Vagina (tissue), 2 donors: ENCODE measurements around the gene SPTBN1. TPM values are rescaled to one million over a fixed set of nuclear protein-coding genes. Genes with fewer than 3 reads are reported as not detected.

Experiments used
- DNase-seq, 2 donors: peaks; one replicate each; pipeline ENCODE4 v3.0.0-alpha.2; 2017; ENCODE audit errors: extremely low spot score in 2 of 2
- H3K27ac ChIP-seq: fragments of 200-600 bp; sonication (generic); one replicate; pipeline ENCODE4 v1.5.1; 2019
- H3K27me3 ChIP-seq: fragments of 200-600 bp; sonication (generic); one replicate; pipeline ENCODE4 v1.5.1; 2019
- H3K36me3 ChIP-seq, 2 donors: fragments of 200-600 bp; sonication (generic); one replicate each; pipeline ENCODE4 v1.5.1; 2017 to 2019
- H3K4me1 ChIP-seq: fragments of 200-600 bp; sonication (generic); one replicate; pipeline ENCODE4 v1.5.1; 2019
- H3K4me3 ChIP-seq, 2 donors: fragments of 200-600 bp; sonication (generic); 1 replicate in 1 of 2; 2 replicates in 1 of 2; pipeline ENCODE4 v1.5.1; 2016 to 2019
- H3K9me3 ChIP-seq: fragments of 200-600 bp; sonication (generic); one replicate; pipeline ENCODE4 v1.5.1; 2019
- POLR2A ChIP-seq, 2 donors: fragments of 450-650 bp; IDR thresholded peaks; one replicate each; pipeline ENCODE4 v1.6.1; 2017; ENCODE audit warnings: antibody characterized with exemption in 2 of 2, mild to moderate bottlenecking in 2 of 2, moderate library complexity in 2 of 2
- POLR2AphosphoS5 ChIP-seq, 2 donors: sonication (generic); formaldehyde crosslinking; IDR thresholded peaks; one replicate each; pipeline ENCODE4 v1.9.0; 2017; ENCODE audit warnings: antibody characterized with exemption in 2 of 2, mild to moderate bottlenecking in 2 of 2, low read depth in 1 of 2; ENCODE audit not compliant: insufficient read depth in 1 of 2
- intact Hi-C: fragments of 100-400 bp; cut with DNase I; formaldehyde crosslinking; loops from one replicate; pipeline ENCODE4 v1.15.1; 2023
- total RNA-seq: library from RNA; depleted of rRNA; stranded (reverse); fragments of >200 nt; gene quantifications from one replicate; pipeline ENCODE4 v1.2.3, GENCODE V29; 2016
- TF ChIP-seq, protein P1 (sequence below), 3 experiments: fragments of 450-650 bp in 2 of 3; fragments of 200-600 bp in 1 of 3; sonication (generic) in 1 of 3; IDR thresholded peaks; one replicate each; pipeline ENCODE4 v1.5.1; 2017 to 2019; ENCODE audit warnings: antibody characterized with exemption in 3 of 3, mild to moderate bottlenecking in 2 of 3, moderate library complexity in 2 of 3

Gene SPTBN1
- total RNA-seq, 1 donor from 2014 or later: 278 TPM

DNA sequence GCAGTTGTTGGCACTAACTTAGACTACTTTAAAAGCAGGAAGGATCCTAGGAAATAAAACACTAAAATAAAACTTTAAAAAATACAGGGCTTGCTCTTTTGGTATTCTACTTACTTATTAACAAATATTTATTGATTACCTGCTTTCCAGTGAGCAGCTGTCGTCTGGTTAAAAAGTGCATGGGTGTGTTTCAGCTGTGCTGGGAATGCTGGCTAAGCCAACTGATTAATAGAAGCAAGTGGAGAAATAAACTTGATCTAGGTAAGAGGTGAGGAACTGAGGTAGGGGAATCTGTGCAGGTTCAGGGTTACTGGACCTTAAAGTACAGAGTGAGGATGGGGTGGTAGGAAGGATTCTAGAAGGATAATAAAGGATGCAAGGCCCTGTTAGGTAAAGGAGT, 110.8 kb downstream of the SPTBN1 start:
- intact Hi-C loops: no loop called here
- Histone ChIP-seq H3K4me1 (peaks cover 68% of the 10 kb centered on the region), H3K4me3 (no peak overlapping the region), H3K27me3 (no peaks in the 10 kb centered on the region), H3K9me3 (no peaks in the 10 kb centered on the region), H3K27ac (no peak overlapping the region), H3K36me3 (no peaks in the 10 kb centered on the region)
- TF ChIP-seq POLR2A (IDR thresholded peaks at IDR 0.05) (no peak), POLR2AphosphoS5 (IDR thresholded peaks at IDR 0.05; ENCODE audit: insufficient read depth in 1 of 2, low read depth in 1 of 2) (no peak)
- TF ChIP-seq, protein P1, sequence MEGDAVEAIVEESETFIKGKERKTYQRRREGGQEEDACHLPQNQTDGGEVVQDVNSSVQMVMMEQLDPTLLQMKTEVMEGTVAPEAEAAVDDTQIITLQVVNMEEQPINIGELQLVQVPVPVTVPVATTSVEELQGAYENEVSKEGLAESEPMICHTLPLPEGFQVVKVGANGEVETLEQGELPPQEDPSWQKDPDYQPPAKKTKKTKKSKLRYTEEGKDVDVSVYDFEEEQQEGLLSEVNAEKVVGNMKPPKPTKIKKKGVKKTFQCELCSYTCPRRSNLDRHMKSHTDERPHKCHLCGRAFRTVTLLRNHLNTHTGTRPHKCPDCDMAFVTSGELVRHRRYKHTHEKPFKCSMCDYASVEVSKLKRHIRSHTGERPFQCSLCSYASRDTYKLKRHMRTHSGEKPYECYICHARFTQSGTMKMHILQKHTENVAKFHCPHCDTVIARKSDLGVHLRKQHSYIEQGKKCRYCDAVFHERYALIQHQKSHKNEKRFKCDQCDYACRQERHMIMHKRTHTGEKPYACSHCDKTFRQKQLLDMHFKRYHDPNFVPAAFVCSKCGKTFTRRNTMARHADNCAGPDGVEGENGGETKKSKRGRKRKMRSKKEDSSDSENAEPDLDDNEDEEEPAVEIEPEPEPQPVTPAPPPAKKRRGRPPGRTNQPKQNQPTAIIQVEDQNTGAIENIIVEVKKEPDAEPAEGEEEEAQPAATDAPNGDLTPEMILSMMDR (IDR thresholded peaks at IDR 0.05): no peak
- no peak for DNase-seq

DNA sequence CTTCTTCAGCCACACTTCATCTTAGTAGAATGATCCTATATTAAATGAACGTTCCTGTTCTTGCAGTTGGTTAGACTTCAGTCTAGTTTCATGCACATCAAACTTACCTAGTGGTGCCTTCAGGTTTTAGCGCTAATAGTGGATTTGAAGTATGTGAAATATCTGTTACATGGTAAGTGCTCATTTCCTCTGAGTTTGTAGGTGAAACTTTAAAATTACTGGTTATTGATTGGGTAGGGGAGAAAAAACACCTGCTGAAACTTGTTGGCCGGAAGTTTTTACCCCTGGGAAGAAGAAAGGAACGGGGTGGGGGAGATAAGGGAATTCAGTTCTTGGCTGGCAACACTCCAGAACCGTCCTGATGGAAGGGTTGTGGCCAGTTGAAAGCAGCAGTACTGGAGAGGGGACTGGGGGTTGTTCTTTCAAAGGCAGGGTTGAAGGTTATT, 112.8 kb downstream of the SPTBN1 start:
- Histone ChIP-seq H3K9me3 (no peaks in the 10 kb centered on the region), H3K36me3 (no peaks in the 10 kb centered on the region), H3K27ac (peak overlapping the region; percentile 18), H3K4me3 (no peak overlapping the region), H3K4me1 (peaks cover 76% of the 10 kb centered on the region), H3K27me3 (no peaks in the 10 kb centered on the region)
- intact Hi-C loops: no loop called here
- TF ChIP-seq, protein P1 (IDR thresholded peaks at IDR 0.05): no peak
- TF ChIP-seq POLR2AphosphoS5 (IDR thresholded peaks at IDR 0.05; ENCODE audit: insufficient read depth in 1 of 2, low read depth in 1 of 2) (no peak), POLR2A (IDR thresholded peaks at IDR 0.05) (no peak)
- DNase-seq: no peak

DNA sequence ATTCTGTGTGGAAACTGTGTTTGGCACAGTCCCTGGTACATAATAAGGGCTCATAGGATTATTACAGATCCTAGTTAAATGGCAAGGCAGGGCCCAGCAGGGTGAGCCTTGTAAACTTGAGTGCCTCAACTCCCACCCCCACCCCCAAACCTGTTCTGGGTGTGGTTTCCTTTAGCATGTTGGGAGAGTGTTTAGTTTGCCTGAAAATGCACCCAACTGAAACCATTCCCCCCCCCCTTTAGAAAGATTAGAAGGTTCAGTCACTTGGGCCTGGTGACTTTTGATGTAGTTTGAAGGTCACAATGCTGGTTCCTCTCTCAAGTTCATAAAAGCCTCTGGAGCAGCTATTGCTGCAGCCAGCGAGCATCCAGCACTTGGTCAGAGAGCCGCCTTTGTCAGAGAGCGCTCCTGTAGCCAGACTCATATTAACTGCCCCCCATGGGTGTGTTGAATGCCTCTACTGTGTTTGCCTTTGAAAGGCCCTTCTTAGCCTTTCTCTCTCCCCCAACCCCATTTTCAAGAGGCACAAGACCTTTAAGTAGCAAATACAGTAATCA, 113.7 kb downstream of the SPTBN1 start:
- DNase-seq: no peak
- intact Hi-C loops: no loop called here
- H3K27ac ChIP-seq: peak overlapping the region; percentile 74
- no peaks in the 10 kb centered on the region for H3K27me3 ChIP-seq
- H3K4me1 ChIP-seq: peaks cover 79% of the 10 kb centered on the region
- no peaks in the 10 kb centered on the region for H3K9me3 ChIP-seq
- no peak for TF ChIP-seq POLR2A (IDR thresholded peaks at IDR 0.05)
- TF ChIP-seq, protein P1 (IDR thresholded peaks at IDR 0.05): no peak
- TF ChIP-seq POLR2AphosphoS5 (IDR thresholded peaks at IDR 0.05; ENCODE audit: insufficient read depth in 1 of 2, low read depth in 1 of 2): no peak
- no peak overlapping the region for H3K4me3 ChIP-seq
- H3K36me3 ChIP-seq: no peaks in the 10 kb centered on the region

DNA sequence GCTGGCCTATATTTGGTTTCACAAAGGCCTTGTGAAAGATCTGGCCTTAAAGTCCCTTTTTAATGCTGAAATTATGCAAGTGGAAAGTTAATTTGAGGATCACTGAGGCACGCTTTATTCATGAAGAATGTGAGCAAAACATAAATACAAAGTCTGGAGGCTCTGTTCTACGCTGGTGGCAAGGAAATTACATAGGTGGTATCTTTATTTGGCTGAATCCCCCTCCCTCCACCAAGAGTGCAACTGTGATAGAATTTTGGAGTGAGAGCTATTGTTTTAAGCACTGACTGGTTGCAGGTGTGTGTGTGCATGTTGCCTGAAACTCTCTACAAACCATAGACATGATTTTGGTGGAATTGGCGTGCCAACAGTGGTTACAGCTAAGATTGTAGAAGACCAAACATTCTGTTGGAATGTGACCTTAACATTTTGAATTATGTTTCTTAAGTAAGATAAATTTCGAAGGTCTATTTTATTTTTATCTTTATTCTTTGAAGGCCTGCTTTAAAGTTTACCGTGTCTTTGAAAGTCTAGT, 114.3 kb downstream of the SPTBN1 start:
- H3K27me3 ChIP-seq: no peaks in the 10 kb centered on the region
- no peaks in the 10 kb centered on the region for H3K9me3 ChIP-seq
- H3K4me1 ChIP-seq: peaks cover 78% of the 10 kb centered on the region
- peak overlapping the region; percentile 74 for H3K27ac ChIP-seq
- intact Hi-C loops: no loop called here
- no peak overlapping the region for H3K4me3 ChIP-seq
- H3K36me3 ChIP-seq: no peaks in the 10 kb centered on the region
- TF ChIP-seq POLR2AphosphoS5 (IDR thresholded peaks at IDR 0.05; ENCODE audit: insufficient read depth in 1 of 2, low read depth in 1 of 2) (no peak), POLR2A (IDR thresholded peaks at IDR 0.05) (no peak)
- TF ChIP-seq, protein P1 (IDR thresholded peaks at IDR 0.05): no peak
- DNase-seq: no peak

DNA sequence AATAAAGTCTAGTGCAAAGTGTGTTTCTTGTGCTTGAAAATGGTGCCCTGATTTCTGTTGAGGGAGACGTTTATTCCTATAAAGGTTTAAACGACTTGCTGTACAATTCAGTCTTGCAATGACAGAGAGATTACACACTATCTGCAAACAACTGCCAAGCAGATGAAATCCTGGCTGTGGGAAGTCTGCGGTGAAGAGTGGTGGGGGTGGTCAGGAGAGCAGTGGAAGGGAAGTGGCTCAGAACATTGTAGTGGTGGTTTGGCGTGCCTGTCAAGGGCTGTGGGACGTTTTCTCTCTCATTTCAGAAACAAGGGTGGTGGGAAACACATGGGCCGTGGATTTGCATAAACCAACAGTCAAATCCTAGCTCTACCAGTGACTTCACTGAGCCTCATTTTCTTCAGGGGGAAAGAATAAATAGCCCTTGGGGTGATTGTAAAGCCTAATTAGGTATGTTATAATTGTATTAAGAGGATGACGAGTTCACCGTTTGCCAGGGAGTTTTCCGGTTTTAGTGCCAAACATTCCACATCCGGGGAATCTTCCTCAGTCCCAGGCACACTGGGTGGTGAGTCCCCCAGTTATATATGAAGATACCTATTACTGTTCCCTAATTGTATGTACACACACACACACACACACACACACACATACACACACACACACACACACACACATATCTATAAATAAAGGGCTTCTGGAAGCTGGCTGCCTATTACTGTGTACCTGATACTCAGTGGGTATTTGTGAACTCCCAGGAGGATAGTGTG, 115.0 kb downstream of the SPTBN1 start:
- no peak for DNase-seq
- intact Hi-C loops: no loop called here
- peak overlapping the region in 1 of 2 donors; percentile 12 for H3K4me3 ChIP-seq
- no peaks in the 10 kb centered on the region for H3K9me3 ChIP-seq
- TF ChIP-seq, protein P1 (IDR thresholded peaks at IDR 0.05): no peak
- TF ChIP-seq POLR2AphosphoS5 (IDR thresholded peaks at IDR 0.05; ENCODE audit: insufficient read depth in 1 of 2, low read depth in 1 of 2): no peak
- peaks cover 82% of the 10 kb centered on the region for H3K4me1 ChIP-seq
- peak overlapping the region; percentile 74 for H3K27ac ChIP-seq
- no peaks in the 10 kb centered on the region for H3K36me3 ChIP-seq
- H3K27me3 ChIP-seq: no peaks in the 10 kb centered on the region
